HepG2 (cell line): ENCODE measurements around the gene GSPT1. TPM values are rescaled to one million over a fixed set of nuclear protein-coding genes. Genes with fewer than 3 reads are reported as not detected.

Experiments
- AGO1 ChIP-seq: fragments of 200-400 bp; formaldehyde crosslinking; IDR thresholded peaks from 2 replicates; pipeline ENCODE4 v1.6.1; 2017; ENCODE audit warnings: mild to moderate bottlenecking, low read depth, low read length, moderate library complexity; ENCODE audit not compliant: poor library complexity, severe bottlenecking
- HMG20B ChIP-seq: conservative IDR thresholded peaks from 2 replicates; pipeline ENCODE4 v1.6.1; 2016; ENCODE audit warnings: missing genetic modification reagents, missing compliant biosample characterization
- HNRNPL ChIP-seq: fragments of 200-400 bp; formaldehyde crosslinking; IDR thresholded peaks from 2 replicates; pipeline ENCODE4 v1.6.1; 2017; ENCODE audit warnings: mild to moderate bottlenecking, low read depth, low read length
- HOXA3 ChIP-seq: sonication (generic); formaldehyde crosslinking; IDR thresholded peaks from 2 replicates; pipeline ENCODE4 v1.5.0; 2020; ENCODE audit warnings: missing genetic modification reagents
- MYNN ChIP-seq: sonication (generic); formaldehyde crosslinking; IDR thresholded peaks from 2 replicates; pipeline ENCODE4 v1.4.0; 2020; ENCODE audit warnings: mild to moderate bottlenecking, low read depth, missing genetic modification reagents
- NCOA5 ChIP-seq: sonication (generic); formaldehyde crosslinking; IDR thresholded peaks from 2 replicates; pipeline ENCODE4 v1.4.0; 2020; ENCODE audit warnings: missing genetic modification reagents
- NR2F1 ChIP-seq, 2 experiments: fragments of 450-650 bp in 1 of 2; formaldehyde crosslinking in 1 of 2; IDR thresholded peaks; 2 replicates each; pipeline versions ENCODE4 v1.5.0 to v1.6.1; 2016 to 2020; ENCODE audit warnings: mild to moderate bottlenecking in 1 of 2, missing compliant biosample characterization in 1 of 2, missing genetic modification reagents in 1 of 2, moderate library complexity in 1 of 2
- PHF20 ChIP-seq: sonication (generic); formaldehyde crosslinking; IDR thresholded peaks from 2 replicates; pipeline ENCODE4 v1.5.0; 2020; ENCODE audit warnings: mild to moderate bottlenecking, missing genetic modification reagents
- SATB2 ChIP-seq: sonication (generic); formaldehyde crosslinking; IDR thresholded peaks from 2 replicates; pipeline ENCODE4 v1.5.0; 2020; ENCODE audit warnings: missing genetic modification reagents
- YY1 ChIP-seq: IDR thresholded peaks from 2 replicates; pipeline ENCODE4 v1.6.1; 2011; ENCODE audit warnings: low read length, low read depth, moderate library complexity, mild to moderate bottlenecking; ENCODE audit not compliant: insufficient read depth, insufficient replicate concordance
- ZFYVE20 ChIP-seq: sonication (generic); formaldehyde crosslinking; IDR thresholded peaks from 2 replicates; pipeline ENCODE4 v1.8.0; 2023; ENCODE audit warnings: low read depth, mild to moderate bottlenecking, moderate library complexity, missing genetic modification reagents, borderline replicate concordance
- ZNF431 ChIP-seq: sonication (generic); formaldehyde crosslinking; IDR thresholded peaks from 2 replicates; pipeline ENCODE4 v1.9.0; 2022; ENCODE audit warnings: missing genetic modification reagents, low read depth, mild to moderate bottlenecking, borderline replicate concordance
- ZNF468 ChIP-seq: sonication (generic); formaldehyde crosslinking; IDR thresholded peaks from 2 replicates; pipeline ENCODE4 v1.8.0; 2022; ENCODE audit warnings: mild to moderate bottlenecking, moderate library complexity, missing genetic modification reagents
- ZNF589 ChIP-seq: sonication (generic); formaldehyde crosslinking; conservative IDR thresholded peaks from 2 replicates; pipeline ENCODE4 v1.8.0; 2022; ENCODE audit warnings: mild to moderate bottlenecking, moderate library complexity, missing genetic modification reagents
- ZNF644 ChIP-seq: IDR thresholded peaks from 2 replicates; pipeline ENCODE4 v1.6.1; 2016; ENCODE audit warnings: low read depth
- ZNF670 ChIP-seq: sonication (generic); formaldehyde crosslinking; IDR thresholded peaks from 2 replicates; pipeline ENCODE4 v1.8.0; 2022; ENCODE audit warnings: mild to moderate bottlenecking, missing genetic modification reagents, borderline replicate concordance
- polyA plus RNA-seq, 8 experiments: library from polyadenylated mRNA; depleted of rRNA in 3 of 8; stranded (reverse) in 7 of 8; unstranded in 1 of 8; fragments of >200 nt; fragmentation: Illumina TruSeq in 4 of 8; extraction: Trizol in 4 of 8; gene quantifications; 2 replicates each; pipeline versions ENCODE4 v1.2.1 to v1.2.3, GENCODE V29; 2011 to 2016; ENCODE audit warnings: low read depth in 4 of 8, missing spikeins in 1 of 8, mixed read lengths in 1 of 8; ENCODE audit not compliant: insufficient read depth in 1 of 8
- total RNA-seq, 5 experiments: library from RNA; depleted of rRNA; stranded (reverse); fragments of >200 nt; fragmentation: Illumina TruSeq; extraction: Trizol; gene quantifications; 2 replicates each; pipeline ENCODE4 v1.2.3, GENCODE V29; 2016; ENCODE audit warnings: low read depth in 1 of 5
- TF ChIP-seq, protein P1 (sequence below): sonication (generic); formaldehyde crosslinking; IDR thresholded peaks from 2 replicates; pipeline ENCODE4 v1.4.0; 2020; ENCODE audit warnings: missing genetic modification reagents
- TF ChIP-seq, protein P2 (sequence below): sonication (generic); formaldehyde crosslinking; IDR thresholded peaks from 2 replicates; pipeline ENCODE4 v1.5.1; 2020; ENCODE audit warnings: mild to moderate bottlenecking, missing genetic modification reagents, moderate library complexity

GSPT1 gene
- total and polyA plus RNA-seq, 2 of the 13 experiments (the other 11 are each of a cell fraction or from before 2014, with no cell fraction given) = 120 to 316 TPM

DNA sequence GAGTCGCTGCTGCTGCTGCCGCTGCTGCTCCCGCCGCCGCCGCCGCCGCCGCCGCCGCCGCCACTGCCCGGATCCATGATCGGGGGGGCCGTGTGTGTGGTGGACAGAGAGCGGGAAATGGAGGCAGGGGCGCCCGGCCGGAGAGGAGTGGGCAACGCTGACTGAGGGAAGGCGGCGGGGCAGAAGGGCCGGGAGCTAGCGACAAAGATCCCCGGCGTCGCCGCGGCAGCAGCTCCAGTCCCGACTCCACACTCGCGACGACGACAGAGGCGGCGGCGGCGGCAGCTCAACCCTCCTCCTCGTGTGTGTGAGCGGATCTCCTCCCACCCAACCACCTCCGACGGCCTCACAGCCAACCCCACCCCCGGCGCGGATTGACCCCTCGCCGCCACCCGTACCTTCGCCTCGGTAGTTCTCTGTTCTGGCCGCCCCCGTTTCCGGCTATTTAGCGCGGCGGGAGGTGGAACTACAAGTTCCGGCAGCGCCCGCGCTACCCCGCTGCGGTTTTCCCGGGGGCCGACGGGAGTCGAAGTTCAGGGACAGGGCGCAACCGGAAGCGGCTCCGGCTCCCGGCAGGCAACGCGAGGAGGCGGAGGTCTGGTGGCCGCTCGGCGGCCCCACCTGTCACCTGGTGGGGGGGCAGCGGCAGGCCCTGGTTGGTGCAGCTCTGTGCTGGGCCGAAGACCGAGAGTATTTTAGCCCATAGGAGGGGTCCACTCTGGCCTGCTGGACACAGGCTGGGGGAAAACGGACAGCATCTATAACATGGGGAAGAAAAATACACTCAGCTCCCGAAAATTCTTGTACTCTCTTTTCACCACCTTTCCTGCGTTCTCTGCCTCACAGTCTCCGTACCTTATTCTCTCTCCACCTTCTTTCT is at the start of gene GSPT1 (continued):
- TF ChIP-seq, protein P1, sequence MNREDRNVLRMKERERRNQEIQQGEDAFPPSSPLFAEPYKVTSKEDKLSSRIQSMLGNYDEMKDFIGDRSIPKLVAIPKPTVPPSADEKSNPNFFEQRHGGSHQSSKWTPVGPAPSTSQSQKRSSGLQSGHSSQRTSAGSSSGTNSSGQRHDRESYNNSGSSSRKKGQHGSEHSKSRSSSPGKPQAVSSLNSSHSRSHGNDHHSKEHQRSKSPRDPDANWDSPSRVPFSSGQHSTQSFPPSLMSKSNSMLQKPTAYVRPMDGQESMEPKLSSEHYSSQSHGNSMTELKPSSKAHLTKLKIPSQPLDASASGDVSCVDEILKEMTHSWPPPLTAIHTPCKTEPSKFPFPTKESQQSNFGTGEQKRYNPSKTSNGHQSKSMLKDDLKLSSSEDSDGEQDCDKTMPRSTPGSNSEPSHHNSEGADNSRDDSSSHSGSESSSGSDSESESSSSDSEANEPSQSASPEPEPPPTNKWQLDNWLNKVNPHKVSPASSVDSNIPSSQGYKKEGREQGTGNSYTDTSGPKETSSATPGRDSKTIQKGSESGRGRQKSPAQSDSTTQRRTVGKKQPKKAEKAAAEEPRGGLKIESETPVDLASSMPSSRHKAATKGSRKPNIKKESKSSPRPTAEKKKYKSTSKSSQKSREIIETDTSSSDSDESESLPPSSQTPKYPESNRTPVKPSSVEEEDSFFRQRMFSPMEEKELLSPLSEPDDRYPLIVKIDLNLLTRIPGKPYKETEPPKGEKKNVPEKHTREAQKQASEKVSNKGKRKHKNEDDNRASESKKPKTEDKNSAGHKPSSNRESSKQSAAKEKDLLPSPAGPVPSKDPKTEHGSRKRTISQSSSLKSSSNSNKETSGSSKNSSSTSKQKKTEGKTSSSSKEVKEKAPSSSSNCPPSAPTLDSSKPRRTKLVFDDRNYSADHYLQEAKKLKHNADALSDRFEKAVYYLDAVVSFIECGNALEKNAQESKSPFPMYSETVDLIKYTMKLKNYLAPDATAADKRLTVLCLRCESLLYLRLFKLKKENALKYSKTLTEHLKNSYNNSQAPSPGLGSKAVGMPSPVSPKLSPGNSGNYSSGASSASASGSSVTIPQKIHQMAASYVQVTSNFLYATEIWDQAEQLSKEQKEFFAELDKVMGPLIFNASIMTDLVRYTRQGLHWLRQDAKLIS (CRISPR knock-in tag) = peak; percentile 44
- TF ChIP-seq HNRNPL (peak; percentile 70; the same call in 1 of the 2 replicates), ZNF670 (CRISPR knock-in tag) (no peak; the same call in 1 of the 2 replicates), ZNF468 (CRISPR knock-in tag) (no peak), HMG20B (CRISPR knock-in tag) (peak; percentile 64; the same call in 1 of the 2 replicates), ZNF644 (CRISPR knock-in tag) (no peak), PHF20 (CRISPR knock-in tag) (peak; percentile 78), SATB2 (CRISPR knock-in tag) (0 out of 2 replicates have a peak, but pooled peaks have one; percentile 51), ZFYVE20 (CRISPR knock-in tag) (0 out of 2 replicates have a peak, but pooled peaks have one; percentile 14), YY1 (peak; percentile 89), NR2F1 (CRISPR knock-in tag; IDR thresholded peaks at IDR 0.05) (peak in 1 of 2 experiments; percentile 20; a peak in 2 of 4 replicates), HOXA3 (CRISPR knock-in tag) (peak; percentile 95), MYNN (no peak), ZNF589 (peak; percentile 92), NCOA5 (no peak), AGO1 (peak; percentile 75), ZNF431 (CRISPR knock-in tag) (peak; percentile 82)
- TF ChIP-seq, protein P2, sequence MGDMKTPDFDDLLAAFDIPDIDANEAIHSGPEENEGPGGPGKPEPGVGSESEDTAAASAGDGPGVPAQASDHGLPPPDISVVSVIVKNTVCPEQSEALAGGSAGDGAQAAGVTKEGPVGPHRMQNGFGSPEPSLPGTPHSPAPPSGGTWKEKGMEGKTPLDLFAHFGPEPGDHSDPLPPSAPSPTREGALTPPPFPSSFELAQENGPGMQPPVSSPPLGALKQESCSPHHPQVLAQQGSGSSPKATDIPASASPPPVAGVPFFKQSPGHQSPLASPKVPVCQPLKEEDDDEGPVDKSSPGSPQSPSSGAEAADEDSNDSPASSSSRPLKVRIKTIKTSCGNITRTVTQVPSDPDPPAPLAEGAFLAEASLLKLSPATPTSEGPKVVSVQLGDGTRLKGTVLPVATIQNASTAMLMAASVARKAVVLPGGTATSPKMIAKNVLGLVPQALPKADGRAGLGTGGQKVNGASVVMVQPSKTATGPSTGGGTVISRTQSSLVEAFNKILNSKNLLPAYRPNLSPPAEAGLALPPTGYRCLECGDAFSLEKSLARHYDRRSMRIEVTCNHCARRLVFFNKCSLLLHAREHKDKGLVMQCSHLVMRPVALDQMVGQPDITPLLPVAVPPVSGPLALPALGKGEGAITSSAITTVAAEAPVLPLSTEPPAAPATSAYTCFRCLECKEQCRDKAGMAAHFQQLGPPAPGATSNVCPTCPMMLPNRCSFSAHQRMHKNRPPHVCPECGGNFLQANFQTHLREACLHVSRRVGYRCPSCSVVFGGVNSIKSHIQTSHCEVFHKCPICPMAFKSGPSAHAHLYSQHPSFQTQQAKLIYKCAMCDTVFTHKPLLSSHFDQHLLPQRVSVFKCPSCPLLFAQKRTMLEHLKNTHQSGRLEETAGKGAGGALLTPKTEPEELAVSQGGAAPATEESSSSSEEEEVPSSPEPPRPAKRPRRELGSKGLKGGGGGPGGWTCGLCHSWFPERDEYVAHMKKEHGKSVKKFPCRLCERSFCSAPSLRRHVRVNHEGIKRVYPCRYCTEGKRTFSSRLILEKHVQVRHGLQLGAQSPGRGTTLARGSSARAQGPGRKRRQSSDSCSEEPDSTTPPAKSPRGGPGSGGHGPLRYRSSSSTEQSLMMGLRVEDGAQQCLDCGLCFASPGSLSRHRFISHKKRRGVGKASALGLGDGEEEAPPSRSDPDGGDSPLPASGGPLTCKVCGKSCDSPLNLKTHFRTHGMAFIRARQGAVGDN (CRISPR knock-in tag) = peak; percentile 94
